Measurements from ENCODE around the gene MAPT.
"Not testable (repeated sequence)": the region's sequence is repeated elsewhere in the genome, so short reads cannot be mapped to it uniquely, and the experiment has no call there.

The MAPT gene

DNA sequence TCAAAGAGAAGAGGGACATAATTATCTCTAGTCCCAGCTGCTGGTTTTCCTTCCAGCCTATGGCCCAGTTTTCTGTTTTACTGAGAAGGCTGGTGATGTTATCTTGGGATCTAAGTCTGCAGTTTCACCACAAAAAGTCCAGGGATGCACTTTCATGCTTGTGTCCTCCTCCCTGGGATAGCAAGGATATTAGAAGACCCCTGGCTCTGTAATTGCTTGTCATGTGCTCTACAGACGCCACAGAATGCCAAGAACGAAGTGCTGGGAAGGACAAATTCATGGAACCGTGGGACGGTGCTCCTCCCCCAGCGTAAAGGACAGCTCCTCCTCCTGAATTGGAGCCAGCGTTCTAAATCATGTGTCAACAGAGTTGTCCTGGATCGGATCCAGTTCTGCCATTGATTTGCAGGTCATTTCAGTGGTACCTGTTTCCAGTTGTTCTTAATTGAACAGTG is 8.6 kb downstream of the MAPT start:
- DNase-seq = no peak

DNA sequence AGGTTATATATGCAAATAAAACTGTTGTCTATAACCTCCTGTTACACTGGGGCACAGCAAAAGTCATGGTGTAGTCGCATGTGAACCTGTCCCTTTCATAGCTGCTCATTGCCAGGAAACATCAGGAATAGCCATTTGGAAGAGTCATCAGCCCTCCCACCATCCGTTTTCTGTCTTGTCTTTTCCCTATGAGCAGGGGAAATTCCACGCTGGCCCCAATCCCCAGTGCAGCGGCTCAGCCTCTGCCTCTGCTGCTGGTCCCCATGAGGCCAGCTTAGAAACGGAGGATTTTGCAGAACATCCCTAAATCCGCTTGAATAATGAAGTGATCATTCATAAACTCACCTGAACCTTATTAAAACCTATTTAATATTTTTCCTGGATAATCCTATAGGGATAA is 10.5 kb downstream of the MAPT start:
- no peak for DNase-seq

DNA sequence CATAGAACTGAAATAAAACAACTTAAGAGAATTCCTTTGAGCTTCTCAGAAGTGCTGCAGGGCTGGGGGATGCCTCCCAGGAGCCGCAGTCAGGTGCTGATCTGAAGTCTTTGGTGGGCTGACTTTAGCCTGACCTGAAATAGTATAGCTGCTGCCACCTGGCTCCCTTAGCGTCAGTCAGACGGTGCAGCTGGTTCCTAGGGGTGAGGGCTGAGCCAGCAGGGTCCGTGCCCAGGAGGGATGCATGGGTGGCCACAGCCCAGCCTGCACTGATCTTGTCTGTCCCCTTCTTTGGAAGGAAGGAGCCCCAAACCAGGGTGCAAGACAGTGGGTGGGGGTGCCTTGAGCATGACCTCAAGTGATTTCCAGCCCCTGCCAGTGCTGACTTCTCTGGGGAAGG is 11.5 kb downstream of the MAPT start:
- DNase-seq = no peak

DNA sequence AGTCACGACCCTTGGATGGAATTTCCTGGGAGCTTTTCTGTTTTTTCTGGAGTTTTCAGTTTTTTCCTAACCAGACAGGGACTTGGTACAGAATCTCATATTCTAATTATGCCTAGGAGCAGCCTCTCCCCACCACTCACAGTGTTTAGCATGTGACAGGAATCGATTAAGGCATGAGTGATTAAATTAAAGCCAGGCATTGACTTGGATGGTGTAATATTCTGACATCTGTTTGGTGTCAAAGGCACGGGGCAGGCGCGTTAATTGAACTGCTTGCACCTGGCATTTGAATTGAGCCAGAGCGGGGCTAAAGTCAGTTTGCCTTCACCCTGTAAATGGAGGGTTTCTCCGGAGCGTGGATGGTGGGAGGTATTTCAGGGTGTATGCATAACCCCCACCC is 11.9 kb downstream of the MAPT start:
- DNase-seq = no peak

DNA sequence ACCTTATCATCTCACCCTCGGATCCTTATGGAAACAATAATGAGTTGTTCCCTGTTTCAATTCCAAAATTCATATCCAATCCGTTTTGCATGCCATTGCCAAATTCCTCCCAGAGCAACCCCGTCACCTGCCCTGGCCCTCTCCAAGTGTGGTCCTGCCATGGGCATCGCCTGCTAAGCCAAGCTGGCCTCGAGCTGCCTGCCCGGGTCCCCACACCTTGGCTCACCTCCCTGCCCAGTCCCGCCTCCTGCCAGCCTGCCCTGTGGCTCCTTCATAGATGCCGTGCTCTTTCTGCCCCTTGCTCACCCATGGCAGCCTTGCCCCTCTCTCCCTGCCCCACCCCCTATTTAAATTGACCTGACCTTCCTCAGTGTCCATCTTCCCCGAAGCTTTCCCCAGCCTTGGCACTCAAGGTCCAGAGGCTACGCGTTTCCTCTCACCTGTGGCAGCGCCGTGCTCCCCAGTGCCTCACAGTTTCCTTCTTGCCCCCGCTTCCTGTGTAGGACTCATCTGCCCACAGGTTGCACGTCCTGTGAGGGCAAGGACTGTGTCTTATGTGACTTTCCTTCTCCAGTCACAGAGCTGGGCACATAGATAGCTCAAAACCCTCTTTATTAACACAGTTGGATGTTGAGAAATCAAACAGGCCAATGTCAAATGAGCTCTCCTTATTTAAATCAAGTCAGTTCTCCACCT is 12.7 kb downstream of the MAPT start:
- no peak for DNase-seq

DNA sequence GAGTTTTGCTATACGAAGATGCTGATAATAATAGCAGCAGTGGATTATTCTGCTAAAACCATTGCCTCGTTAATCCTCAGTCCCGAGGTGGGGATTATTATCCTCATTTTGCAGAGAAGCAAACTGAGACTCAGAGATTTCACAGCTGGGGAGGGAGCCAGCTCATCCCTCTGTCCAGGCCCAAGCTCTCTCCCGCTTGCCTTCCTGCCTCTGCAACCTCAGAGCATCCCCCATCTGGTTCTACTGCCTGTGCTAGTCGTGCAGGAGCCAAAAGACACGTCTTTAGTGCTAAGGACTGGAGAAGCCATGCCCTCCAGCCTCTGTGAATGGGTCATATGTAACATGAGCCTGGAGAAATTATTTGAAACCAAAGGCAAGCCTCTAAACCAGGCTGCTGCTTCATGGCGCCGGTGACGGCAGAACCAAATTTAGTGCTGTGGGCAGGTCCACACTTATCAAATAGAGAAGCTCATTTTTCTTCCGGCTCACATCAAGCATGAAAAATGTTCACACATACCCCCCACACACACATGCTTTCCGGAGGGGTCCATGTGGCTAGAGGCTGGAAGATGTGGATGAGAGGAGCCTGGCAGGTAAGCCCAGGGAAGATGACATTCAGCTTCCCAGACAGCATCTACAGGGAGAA is 13.5 kb downstream of the MAPT start:
- no peak for DNase-seq

DNA sequence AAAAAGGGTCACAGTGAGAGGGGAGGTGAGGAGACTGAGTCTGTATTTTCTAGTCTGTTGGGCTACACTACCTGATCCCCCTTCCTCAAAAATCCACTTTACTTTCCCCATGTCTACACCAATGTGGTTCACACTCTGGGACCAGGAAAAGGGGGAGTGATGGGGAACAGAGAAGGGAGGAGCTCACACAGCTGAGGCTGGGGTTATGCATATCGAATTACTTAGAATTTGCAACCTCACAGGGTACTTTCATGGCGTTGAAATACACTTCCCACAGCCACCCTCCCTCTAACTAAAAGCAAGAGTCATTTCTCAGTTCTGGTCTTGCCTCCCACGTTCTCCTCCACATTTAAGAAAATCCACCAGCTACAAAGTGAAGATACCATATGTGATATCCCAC is 14.1 kb downstream of the MAPT start:
- DNase-seq = no peak

DNA sequence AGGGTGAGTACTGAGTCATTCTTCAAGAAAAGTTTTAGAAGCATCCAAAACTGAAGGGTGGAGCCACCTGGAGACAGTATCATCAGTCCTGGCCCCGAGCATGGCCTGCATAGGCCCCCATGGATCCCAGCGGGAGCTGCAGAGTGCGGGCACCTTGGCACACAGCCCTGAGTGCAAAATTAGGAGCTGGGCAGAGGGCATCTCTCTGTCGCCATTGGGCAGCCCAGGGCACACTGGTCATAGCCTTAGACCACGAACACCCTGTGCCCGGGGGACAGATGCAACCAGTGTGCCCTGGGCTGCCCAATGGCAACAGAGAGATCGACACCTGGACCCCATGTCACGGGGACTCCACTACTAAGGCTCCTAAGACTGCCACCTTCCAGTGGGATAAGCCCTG is 14.6 kb downstream of the MAPT start:
- no peak for DNase-seq

DNA sequence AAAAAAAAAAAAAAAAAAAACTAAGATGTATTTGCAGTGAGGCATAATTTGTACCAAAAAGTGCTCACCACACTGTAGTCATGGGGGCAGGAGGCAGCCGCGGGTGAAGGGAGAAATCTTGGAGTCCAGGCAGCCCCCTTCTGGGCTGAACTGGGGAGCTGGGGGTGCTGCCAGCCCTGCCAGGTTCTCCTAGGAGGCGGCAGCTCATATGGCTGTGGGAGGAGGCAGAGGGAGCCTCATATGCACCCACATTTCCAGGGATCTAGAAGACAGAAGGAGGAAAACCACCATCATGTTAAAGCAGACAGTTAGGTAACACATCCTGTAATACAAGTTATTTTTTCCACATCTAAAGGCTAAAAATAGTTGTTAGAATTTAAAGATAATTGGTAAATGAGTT is 16.3 kb downstream of the MAPT start:
- DNase-seq = no peak

DNA sequence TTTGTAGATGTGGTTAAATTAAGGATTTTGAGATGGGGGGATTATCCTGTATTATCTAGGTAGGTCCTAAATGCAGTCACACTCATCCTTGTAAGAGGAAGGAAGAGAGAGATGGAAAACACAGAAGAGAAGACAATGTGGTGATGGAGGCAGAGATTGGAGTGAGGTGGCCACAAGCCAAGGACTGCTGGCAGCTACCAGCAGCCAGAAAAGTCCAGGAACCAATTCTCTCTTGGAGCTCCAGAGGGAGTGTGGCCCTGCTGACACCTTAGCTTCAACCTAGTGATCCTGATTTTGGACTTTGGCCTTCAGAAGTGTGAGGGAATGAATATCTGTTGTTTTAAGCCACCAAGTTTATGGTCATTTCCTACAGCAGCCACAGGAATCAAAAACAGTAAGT is 18.0 kb downstream of the MAPT start:
- DNase-seq = no peak

DNA sequence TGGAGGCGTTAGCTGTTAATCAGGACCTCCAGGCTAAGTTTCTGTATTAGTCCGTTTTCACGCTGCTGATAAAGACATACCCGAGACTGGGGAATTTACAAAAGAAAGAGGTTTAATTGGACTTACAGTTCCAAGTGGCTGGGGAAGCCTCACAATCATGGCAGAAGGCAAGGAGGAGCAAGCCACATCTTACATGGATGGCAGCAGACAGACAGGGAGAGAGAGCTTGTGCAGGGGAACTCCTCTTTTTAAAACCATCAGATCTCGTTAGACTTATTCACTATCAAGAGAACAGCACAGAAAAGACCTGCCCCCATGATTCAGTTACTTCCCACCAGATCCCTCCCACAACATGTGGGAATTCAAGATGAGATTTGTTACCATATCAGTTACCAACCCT is 18.7 kb downstream of the MAPT start:
- not testable (repeated sequence) for DNase-seq

DNA sequence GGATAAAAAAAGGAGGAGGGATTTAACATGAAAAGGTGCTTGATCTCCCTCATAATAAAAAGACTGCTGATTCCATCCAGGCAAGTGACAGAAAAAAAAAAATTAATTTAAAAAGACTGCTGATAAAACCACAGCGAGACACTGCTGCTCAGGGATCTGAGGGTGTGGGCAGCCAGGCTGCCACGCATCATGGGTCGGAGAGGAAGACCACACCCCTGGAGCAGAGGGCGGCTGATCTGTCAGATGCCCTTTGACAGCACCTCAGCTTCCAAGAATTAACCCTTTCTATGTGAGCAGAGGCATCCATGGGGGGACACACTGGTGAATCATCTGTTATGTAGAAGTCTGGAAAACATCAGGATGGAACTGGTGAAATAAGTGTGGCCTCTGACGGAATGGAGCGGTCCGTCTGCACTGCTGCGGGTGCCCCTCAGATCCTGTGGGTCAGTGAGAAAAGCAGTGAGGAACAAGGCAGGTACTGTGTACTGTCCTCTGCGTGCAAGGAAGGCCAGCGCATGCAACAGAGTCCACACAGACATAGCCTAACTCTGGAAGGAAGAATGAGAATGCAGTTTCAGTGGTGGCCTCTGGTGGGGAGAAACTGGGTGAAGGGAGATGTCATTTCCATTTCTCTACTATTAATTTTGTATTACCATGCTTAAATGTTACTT is 19.8 kb downstream of the MAPT start:
- DNase-seq = no peak

DNA sequence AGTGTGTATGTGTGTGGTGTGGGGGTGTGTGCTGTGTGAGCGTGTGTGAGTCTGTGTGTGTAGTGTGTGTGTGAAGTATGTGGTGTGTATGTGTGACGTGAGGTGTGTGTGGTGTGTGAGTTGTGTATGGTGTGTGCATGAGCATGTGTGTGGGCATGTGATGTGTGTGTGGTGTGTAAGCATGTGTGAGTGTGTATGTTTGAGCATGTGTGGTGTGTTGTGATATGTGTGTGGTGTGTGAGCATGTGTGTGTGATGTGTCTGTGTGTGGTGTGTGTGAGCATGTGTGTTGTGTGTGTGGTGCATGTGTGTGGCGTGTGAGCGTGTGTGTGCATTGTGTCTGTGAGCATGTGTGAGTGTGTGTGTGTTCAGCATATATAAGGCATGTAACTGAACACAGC is 20.9 kb downstream of the MAPT start:
- no peak for DNase-seq

DNA sequence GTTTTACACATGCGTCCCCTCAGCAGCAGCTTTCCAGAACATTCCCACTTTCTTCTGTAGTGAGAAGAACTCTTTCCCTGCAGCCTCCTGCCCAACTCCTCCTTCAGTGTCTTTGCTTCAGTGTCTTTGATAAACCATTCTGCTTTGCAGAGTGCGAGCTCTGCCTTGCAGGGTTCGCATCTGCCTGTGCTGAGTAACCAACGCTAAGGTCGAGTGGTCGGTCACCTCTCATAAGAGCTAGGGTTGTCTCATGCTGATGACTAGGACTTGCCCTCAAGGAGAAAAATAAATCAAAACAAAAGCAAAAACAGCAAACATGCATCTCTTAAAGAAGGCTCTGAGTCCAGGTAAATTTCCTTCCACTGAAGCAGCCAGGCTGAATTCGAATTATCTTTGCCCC is 22.7 kb downstream of the MAPT start:
- DNase-seq = no peak

DNA sequence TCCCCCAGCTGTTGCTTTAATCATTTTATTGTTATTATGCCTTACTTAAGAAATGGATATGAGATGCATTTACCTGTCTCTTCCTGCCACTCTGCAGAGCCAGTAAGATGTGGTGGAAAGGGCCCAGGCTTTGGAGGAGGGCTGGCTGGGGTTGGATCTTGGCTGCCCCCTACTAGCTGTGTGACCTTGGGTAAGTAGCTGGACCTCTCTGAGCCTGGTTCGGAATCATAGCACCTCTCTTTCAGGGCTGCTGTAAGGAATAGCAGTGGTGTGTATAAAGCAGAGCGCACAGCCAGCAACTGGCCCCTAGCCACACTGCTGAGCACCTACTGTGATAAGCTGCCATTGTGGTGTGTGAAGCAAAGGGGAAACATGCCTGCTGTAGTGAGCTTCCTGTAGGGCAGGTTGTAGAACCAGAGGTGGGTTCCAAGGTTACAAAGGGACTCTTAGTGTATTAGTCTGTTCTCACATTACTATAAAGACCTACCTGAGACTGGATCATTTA is 23.9 kb downstream of the MAPT start:
- no peak for DNase-seq

DNA sequence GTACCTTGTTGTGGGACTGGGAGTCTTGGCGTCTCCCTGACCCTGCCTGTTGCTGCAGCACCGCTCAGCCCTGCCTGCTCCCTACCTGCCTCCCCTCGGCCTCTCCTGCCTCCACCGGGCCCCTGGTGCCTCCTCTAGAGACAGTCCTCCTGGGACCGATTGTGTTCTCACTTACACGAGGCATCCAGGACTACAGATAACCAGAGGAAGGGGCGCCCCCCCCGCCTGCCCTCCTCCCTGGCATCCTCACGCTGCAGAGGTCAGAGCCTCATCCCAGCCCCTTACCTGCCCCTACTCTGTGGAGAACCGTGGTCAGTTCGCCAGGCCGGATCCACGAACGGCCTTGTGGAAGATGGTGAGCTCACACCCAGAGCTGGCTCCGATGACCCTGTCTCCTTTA is 24.8 kb downstream of the MAPT start:
- DNase-seq = no peak

DNA sequence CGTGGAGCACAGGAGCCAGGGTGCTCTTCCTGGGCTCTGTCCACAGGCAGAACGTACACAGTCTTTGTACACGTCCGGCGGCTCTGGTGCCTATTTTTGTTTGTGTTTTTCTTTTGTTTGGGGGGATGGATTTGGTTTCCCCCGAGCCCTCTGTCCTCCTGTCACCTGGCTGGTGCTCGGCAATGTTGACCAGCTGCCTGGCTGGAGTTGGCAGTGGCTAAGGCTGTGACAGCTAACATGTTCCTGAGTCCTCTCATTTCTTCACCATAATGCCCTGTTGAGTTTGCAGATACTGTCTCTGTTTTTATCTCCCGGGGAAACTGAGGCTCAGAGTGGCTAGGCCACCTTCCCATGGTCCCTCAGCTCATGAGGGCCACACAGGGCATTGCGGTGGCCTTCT is 25.7 kb downstream of the MAPT start:
- DNase-seq = no peak

DNA sequence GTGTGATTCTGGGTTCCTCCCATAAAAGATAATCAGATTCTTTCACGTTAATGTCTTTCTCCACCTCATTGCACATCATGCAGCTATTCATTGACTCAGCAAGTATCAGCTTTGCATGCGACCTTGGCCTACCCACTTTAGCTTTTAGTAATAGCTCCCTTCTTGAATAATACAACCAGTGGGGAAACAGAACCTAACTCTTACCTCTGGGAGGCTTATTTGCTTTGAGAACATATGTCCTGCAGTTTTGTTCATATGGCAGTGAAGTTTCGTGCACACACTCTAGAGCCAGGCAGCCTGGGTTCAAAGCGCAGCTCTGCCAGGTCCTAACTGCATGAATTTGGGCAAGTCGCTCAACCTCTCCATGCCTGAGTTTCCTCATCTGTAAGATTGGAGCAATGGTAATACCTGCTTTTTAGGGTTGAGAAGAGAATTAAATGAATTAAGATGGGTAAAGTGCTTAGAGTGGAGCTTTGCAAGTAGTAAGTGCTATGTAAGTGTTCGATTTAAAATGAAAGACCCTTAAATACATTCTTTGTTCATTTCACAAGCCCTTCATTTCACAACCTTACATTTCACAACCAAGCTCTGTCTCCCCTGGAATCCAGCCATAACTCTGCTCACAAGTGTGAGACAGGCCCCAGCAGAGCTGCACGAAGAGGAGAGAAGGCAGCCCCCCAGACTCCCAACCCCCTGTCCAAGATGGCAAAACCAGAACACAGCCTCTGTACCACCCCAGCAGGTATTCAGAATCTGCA is 29.3 kb downstream of the MAPT start:
- DNase-seq = no peak

DNA sequence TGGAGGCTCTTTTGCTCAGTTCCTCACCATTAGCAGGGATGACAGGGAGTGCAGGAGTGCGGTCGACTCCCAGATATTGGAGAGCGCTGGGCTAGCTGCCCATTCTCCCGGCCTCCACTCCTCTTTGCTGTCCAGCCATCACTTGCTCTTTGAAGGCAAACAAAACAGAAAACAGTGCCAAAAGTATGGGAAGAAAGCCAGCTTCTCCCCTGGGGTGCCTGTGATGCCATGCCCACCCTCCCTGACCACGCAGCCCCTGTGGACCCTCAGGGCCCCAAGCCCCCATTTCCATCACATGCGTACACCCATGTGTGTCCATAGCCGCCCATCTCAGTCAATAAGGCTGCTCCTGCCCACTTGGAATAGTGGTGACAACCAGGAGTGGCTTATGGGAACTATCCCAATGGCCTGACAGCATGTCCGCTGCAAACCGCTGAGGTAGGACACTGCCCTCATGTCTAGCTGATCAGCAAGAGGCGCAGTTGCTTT is 30.0 kb downstream of the MAPT start:
- no peak for DNase-seq

DNA sequence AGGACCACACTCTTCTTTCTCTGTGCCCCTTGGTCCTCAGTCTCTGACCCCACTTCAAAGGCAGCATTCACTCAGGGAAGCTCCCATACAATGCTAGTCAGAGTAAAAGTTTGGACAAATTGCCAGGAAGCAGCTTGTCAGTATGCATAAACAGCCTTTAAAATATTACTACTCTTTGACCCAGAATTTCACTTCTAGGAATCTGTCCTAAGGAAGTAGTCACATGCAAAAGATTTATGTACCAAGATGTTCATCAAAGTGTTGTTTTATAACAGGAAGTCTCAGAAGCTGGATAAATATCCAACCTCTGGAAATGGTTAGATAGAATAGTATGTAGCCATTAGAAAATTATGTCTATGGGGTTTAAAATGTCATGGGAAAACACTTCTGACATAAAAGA is 31.0 kb downstream of the MAPT start:
- DNase-seq = no peak

DNA sequence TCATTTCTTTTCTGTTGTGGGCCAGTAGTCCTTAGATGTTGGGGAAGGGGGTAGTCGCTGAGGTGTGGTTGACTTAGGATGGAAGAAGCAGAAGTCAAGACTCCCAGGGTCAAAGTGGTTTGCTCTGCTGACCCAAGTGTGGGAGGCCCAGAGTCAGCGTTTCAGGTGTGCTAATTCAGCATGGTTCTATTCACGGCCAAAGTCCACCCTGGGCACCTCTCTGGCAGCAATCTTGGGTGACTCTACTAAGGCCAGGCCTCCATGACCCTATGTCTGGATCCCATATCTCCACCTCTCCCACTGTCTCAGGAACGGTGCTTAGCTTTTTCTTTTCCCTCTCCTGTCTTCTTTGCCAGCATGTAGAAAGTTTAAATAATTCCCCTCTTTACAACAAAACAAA is 32.9 kb downstream of the MAPT start:
- no peak for DNase-seq

DNA sequence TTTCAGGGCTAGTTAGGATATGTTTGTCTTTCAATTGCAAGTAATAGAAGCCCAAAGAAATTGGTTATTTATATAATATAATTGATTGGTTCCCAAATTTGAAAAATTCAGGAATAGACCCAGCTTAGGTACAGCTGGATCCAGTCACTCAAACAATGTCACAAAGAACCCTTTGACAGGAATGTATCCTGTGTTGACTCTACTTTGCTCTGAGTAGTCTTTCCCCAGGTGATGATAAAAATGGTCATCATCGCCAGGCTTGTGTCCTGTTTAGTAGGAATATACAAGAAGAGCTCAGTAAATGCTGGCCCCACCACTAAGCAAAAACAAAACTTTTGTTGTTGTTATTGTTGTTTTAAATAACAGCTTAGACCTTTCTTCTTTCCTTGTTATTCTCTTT is 35.0 kb downstream of the MAPT start:
- DNase-seq = no peak

DNA sequence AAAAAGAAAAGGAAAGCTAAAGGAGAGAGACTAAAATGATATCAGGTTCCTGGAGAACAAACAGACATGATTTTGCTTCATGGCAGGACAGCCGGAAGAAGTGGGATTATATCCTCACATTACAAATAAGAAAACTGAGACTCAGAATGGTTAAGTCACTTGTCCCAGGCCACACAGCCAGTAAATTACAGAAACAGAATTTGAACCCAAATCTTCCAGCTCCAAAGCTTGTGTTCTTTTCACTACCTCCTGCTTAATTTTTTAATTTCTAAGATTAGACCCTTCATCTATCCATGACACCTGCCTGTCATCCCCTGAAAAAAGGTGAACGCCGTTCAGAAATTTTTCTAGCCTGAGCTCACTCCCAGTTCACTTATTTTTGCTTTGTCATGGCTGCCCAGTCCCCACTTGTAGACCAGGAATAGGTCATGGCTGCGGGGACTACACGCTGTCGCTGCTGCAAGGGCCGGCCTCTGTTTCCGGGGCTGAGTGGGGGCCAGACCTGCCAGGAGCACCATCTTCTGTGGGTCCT is 36.1 kb downstream of the MAPT start:
- no peak for DNase-seq

Data from CD4-positive, alpha-beta T cell treated with Interleukin-12 subunit alpha and Interleukin-12 subunit beta, for 1 hour (primary cell).